Erythroblast (primary cell): ENCODE results near the gene APBB2.
"Not testable (repeated sequence)": the region's sequence is repeated elsewhere in the genome, so short reads cannot be mapped to it uniquely, and the experiment has no call there.

Source experiments
- GATA1 ChIP-seq: IDR thresholded peaks from 2 replicates; pipeline ENCODE4 v1.6.1; 2011; ENCODE audit warnings: low read depth, mild to moderate bottlenecking, control low read depth, low read length, moderate library complexity
- POLR2A ChIP-seq: IDR thresholded peaks from 2 replicates; pipeline ENCODE4 v1.6.1; 2011; ENCODE audit warnings: mild to moderate bottlenecking, low read length

GRCh38 chr4:41049176-41049575, 165.2 kb downstream of the APBB2 start:
- TF ChIP-seq POLR2A, GATA1: not testable (repeated sequence)
